Ishikawa (cell line): ENCODE measurements around the gene RANBP17.

Experiments used
- CEBPB ChIP-seq: IDR thresholded peaks from 2 replicates; pipeline ENCODE4 v1.6.1; 2012
- EGR1 ChIP-seq: IDR thresholded peaks from 2 replicates; pipeline ENCODE4 v1.6.1; 2012
- EP300 ChIP-seq: IDR thresholded peaks from 2 replicates; pipeline ENCODE4 v1.6.1; 2012; ENCODE audit warnings: borderline replicate concordance
- FOXM1 ChIP-seq: IDR thresholded peaks from 2 replicates; pipeline ENCODE4 v1.6.1; 2012; ENCODE audit warnings: low read depth, borderline replicate concordance
- NFIC ChIP-seq: IDR thresholded peaks from 2 replicates; pipeline ENCODE4 v1.6.1; 2012
- RAD21 ChIP-seq: IDR thresholded peaks from 2 replicates; pipeline ENCODE4 v1.6.1; 2012; ENCODE audit warnings: low read depth
- TAF1 ChIP-seq: IDR thresholded peaks from 2 replicates; pipeline ENCODE4 v1.6.1; 2012; ENCODE audit warnings: low read depth, mild to moderate bottlenecking
- TEAD4 ChIP-seq: IDR thresholded peaks from 2 replicates; pipeline ENCODE4 v1.6.1; 2012
- YY1 ChIP-seq: IDR thresholded peaks from 2 replicates; pipeline ENCODE4 v1.6.1; 2012; ENCODE audit warnings: low read depth
- TF ChIP-seq, protein P1 (sequence below): IDR thresholded peaks from 2 replicates; pipeline ENCODE4 v1.6.1; 2012; ENCODE audit warnings: low read depth, mild to moderate bottlenecking
- TF ChIP-seq, protein P2 (sequence below): IDR thresholded peaks from 2 replicates; pipeline ENCODE4 v1.6.1; 2012
- TF ChIP-seq, protein P3 (sequence below): IDR thresholded peaks from 2 replicates; pipeline ENCODE4 v1.6.1; 2012

DNA sequence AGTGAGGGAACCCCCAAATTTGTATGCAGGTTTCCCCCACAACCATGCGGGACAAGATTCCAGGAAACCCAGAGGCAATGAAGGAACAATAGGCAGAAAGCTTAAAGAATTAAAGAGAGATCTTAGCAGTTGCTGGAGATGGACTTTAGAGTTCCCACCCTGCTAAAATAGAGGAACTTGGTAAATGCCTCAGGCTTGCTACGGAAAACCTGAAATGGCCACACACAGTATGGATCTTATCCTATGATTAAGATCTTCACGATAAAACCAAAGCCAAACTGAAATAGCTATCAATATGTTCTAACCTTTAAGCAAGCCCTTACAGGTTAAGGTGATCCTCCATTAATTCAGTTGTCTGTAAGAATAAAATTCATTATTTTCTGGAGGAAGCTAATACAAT, 148.3 kb downstream of the RANBP17 start:
- TF ChIP-seq RAD21 (no peak), YY1 (no peak), TAF1 (no peak), FOXM1 (no peak), CEBPB (no peak), NFIC (no peak), TEAD4 (no peak), EP300 (no peak), EGR1 (no peak)
- TF ChIP-seq, protein P1, sequence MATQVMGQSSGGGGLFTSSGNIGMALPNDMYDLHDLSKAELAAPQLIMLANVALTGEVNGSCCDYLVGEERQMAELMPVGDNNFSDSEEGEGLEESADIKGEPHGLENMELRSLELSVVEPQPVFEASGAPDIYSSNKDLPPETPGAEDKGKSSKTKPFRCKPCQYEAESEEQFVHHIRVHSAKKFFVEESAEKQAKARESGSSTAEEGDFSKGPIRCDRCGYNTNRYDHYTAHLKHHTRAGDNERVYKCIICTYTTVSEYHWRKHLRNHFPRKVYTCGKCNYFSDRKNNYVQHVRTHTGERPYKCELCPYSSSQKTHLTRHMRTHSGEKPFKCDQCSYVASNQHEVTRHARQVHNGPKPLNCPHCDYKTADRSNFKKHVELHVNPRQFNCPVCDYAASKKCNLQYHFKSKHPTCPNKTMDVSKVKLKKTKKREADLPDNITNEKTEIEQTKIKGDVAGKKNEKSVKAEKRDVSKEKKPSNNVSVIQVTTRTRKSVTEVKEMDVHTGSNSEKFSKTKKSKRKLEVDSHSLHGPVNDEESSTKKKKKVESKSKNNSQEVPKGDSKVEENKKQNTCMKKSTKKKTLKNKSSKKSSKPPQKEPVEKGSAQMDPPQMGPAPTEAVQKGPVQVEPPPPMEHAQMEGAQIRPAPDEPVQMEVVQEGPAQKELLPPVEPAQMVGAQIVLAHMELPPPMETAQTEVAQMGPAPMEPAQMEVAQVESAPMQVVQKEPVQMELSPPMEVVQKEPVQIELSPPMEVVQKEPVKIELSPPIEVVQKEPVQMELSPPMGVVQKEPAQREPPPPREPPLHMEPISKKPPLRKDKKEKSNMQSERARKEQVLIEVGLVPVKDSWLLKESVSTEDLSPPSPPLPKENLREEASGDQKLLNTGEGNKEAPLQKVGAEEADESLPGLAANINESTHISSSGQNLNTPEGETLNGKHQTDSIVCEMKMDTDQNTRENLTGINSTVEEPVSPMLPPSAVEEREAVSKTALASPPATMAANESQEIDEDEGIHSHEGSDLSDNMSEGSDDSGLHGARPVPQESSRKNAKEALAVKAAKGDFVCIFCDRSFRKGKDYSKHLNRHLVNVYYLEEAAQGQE = no peak
- TF ChIP-seq, protein P2, sequence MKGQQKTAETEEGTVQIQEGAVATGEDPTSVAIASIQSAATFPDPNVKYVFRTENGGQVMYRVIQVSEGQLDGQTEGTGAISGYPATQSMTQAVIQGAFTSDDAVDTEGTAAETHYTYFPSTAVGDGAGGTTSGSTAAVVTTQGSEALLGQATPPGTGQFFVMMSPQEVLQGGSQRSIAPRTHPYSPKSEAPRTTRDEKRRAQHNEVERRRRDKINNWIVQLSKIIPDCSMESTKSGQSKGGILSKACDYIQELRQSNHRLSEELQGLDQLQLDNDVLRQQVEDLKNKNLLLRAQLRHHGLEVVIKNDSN = no peak
- TF ChIP-seq, protein P3, sequence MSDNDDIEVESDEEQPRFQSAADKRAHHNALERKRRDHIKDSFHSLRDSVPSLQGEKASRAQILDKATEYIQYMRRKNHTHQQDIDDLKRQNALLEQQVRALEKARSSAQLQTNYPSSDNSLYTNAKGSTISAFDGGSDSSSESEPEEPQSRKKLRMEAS = no peak
